Panc1 (cell line): Measurements from ENCODE around the gene PHF19.

ENCODE experiments used
- POLR2AphosphoS5 ChIP-seq: IDR thresholded peaks from 2 replicates; pipeline ENCODE4 v1.6.1; 2012; ENCODE audit warnings: mild to moderate bottlenecking, low read depth, low read length, moderate library complexity
- SIN3A ChIP-seq: IDR thresholded peaks from 2 replicates; pipeline ENCODE4 v1.6.1; 2012; ENCODE audit warnings: low read depth, mild to moderate bottlenecking, low read length, moderate library complexity, borderline replicate concordance; ENCODE audit not compliant: insufficient read depth
- TF ChIP-seq, protein P1 (sequence below): fragments of 450-650 bp; IDR thresholded peaks from 2 replicates; pipeline ENCODE4 v1.5.1; 2017; ENCODE audit warnings: mild to moderate bottlenecking
- TF ChIP-seq, protein P2 (sequence below), 2 experiments: IDR thresholded peaks; 2 replicates each; pipeline ENCODE4 v1.6.1; 2011 to 2012; ENCODE audit warnings: low read depth in 2 of 2, control low read depth in 1 of 2, low read length in 1 of 2, mild to moderate bottlenecking in 1 of 2, moderate library complexity in 1 of 2; ENCODE audit not compliant: insufficient read depth in 1 of 2

DNA sequence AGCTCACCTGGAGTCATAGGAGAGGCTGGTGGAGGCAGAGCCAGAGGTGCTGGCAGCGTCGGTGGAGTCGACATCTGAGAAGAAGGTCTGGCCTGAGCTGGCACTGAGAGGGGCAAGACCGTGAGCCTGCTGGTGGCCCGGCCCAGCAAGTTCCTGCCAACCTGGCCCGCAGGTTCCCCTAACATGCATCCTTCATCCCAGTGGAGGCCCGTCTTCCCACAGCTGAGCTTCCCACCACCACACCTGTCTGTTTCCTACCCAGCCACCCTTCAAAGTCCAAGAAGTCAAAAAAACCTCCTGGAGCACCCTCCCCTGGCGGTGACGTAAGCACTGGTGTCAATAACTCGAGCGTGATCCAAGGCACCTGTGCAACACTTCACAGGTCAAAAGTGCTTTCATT is 16.9 kb downstream of the PHF19 start:
- TF ChIP-seq, protein P1, sequence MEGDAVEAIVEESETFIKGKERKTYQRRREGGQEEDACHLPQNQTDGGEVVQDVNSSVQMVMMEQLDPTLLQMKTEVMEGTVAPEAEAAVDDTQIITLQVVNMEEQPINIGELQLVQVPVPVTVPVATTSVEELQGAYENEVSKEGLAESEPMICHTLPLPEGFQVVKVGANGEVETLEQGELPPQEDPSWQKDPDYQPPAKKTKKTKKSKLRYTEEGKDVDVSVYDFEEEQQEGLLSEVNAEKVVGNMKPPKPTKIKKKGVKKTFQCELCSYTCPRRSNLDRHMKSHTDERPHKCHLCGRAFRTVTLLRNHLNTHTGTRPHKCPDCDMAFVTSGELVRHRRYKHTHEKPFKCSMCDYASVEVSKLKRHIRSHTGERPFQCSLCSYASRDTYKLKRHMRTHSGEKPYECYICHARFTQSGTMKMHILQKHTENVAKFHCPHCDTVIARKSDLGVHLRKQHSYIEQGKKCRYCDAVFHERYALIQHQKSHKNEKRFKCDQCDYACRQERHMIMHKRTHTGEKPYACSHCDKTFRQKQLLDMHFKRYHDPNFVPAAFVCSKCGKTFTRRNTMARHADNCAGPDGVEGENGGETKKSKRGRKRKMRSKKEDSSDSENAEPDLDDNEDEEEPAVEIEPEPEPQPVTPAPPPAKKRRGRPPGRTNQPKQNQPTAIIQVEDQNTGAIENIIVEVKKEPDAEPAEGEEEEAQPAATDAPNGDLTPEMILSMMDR = no peak
- TF ChIP-seq, protein P2, sequence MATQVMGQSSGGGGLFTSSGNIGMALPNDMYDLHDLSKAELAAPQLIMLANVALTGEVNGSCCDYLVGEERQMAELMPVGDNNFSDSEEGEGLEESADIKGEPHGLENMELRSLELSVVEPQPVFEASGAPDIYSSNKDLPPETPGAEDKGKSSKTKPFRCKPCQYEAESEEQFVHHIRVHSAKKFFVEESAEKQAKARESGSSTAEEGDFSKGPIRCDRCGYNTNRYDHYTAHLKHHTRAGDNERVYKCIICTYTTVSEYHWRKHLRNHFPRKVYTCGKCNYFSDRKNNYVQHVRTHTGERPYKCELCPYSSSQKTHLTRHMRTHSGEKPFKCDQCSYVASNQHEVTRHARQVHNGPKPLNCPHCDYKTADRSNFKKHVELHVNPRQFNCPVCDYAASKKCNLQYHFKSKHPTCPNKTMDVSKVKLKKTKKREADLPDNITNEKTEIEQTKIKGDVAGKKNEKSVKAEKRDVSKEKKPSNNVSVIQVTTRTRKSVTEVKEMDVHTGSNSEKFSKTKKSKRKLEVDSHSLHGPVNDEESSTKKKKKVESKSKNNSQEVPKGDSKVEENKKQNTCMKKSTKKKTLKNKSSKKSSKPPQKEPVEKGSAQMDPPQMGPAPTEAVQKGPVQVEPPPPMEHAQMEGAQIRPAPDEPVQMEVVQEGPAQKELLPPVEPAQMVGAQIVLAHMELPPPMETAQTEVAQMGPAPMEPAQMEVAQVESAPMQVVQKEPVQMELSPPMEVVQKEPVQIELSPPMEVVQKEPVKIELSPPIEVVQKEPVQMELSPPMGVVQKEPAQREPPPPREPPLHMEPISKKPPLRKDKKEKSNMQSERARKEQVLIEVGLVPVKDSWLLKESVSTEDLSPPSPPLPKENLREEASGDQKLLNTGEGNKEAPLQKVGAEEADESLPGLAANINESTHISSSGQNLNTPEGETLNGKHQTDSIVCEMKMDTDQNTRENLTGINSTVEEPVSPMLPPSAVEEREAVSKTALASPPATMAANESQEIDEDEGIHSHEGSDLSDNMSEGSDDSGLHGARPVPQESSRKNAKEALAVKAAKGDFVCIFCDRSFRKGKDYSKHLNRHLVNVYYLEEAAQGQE (IDR thresholded peaks at IDR 0.05; ENCODE audit: insufficient read depth in 1 of 2, low read depth in 2 of 2, low read length in 1 of 2) = no peak
- TF ChIP-seq POLR2AphosphoS5 (no peak), SIN3A (no peak)
